ENCODE results near the gene CTXN2. TPM values are rescaled to one million over a fixed set of nuclear protein-coding genes. Genes with fewer than 3 reads are reported as not detected.

CTXN2 gene
- total RNA-seq, 4 donors from 2014 or later = not detected

DNA sequence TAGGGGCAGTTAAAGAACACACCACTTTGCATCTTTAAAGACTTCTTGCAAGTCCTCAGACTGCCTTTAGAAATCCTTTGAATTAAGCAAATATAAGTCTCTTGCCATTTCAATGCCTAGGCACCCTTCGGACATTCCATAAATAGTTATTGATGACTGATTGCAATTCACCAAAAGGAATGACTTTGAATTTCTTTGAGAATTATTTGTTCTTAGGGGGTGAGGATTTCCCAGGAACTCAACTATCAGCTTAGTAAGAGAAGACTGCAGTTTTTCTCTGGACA is 12.9 kb upstream of the CTXN2 start:
- DNase-seq (ENCODE audit: low spot score) = no peak
- no peak for ATAC-seq (ENCODE audit: low FRiP score)
- TF ChIP-seq, protein P1, sequence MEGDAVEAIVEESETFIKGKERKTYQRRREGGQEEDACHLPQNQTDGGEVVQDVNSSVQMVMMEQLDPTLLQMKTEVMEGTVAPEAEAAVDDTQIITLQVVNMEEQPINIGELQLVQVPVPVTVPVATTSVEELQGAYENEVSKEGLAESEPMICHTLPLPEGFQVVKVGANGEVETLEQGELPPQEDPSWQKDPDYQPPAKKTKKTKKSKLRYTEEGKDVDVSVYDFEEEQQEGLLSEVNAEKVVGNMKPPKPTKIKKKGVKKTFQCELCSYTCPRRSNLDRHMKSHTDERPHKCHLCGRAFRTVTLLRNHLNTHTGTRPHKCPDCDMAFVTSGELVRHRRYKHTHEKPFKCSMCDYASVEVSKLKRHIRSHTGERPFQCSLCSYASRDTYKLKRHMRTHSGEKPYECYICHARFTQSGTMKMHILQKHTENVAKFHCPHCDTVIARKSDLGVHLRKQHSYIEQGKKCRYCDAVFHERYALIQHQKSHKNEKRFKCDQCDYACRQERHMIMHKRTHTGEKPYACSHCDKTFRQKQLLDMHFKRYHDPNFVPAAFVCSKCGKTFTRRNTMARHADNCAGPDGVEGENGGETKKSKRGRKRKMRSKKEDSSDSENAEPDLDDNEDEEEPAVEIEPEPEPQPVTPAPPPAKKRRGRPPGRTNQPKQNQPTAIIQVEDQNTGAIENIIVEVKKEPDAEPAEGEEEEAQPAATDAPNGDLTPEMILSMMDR (IDR thresholded peaks at IDR 0.05) = no peak

DNA sequence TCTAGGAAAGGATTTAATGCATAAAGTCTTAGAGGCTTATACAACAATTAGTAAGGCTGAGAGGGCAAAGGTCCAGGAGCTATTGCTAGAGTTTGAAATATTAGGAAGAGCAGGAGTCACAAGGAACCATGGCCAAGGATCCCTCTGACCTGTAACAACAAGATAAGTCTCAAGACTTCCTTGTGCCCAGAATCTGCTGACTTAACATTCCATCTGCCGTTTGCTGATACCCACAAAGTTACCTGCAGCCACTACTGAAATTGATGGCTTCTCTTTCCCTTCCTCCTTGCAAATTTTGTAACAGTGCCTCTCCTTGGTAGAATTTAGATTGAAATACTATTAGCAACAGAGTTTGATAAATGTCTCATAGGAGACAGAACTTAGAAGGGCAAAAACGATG is 8.7 kb upstream of the CTXN2 start:
- ATAC-seq (ENCODE audit: low FRiP score) = no peak
- no peak for DNase-seq (ENCODE audit: low spot score)
- TF ChIP-seq, protein P1 (IDR thresholded peaks at IDR 0.05) = no peak

DNA sequence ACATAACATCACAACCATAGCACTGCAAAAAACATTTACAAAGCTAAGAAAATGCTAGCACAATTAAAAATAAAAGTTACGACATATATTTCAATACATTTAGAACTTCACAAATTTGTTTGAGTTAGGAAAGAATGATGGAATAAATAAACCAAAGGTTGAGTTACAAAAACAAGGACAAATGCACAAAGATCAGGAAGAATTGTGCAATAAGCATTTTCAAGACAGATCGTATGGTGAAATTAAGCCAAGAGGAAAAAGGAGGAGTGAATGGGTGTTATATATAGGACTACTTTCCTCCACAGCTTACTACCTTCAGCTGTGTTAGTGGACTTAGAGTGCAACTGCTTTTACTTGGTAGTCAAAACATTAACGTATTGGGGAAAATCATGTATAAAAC is 5.9 kb upstream of the CTXN2 start:
- ATAC-seq (ENCODE audit: low FRiP score) (no peak), DNase-seq (ENCODE audit: low spot score) (no peak)
- TF ChIP-seq, protein P1 (IDR thresholded peaks at IDR 0.05) = no peak

DNA sequence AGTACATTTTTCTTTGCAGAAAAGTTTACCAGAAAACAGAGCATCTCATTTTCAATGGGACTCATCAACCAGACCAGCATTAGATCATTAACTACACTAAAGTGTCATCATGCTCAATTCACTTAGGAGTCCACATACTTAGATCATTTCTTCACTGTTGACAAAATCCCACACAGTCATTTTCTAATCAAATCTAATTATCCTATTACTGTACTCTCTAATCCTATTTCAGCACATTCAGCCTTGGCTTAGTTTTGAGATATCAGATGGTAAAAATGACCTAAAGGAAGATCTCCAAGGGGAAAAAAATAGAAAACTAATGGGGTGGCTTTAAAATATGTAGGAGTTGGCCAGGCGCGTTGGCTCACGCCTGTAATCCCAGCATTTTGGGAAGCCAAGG is 5.2 kb upstream of the CTXN2 start:
- TF ChIP-seq, protein P1 (IDR thresholded peaks at IDR 0.05) = no peak
- ATAC-seq (ENCODE audit: low FRiP score) (no peak), DNase-seq (ENCODE audit: low spot score) (no peak)

DNA sequence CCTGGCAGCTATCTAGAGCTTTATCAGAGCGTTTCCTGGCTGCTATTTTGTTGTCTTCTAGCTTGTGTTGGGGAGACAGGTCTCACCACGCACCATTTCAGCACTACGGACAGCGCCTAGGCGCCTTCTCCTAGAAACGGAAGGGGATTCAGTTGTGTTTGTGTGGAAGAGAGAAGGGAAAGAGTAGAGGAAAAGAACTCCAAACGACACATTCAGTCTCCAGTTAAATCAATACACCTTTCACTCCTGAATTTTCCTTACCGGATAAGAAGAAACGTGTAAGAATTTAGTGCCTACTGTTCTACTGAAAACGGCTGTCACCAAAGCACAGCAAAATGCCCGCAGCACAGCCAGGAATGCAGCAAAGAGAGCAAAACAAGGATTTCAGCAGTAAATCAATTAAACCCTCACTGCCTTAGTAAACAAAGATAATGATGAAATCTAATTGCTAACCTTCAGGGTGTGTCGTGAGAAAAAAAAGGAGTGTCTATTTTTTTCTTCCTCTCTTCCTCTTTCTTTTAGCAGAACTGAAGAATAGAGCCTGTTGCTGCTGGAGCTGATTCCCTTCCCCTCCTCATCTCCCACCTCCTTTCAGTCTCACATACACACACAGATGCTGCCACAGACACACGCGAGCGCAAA is 412 bp upstream of the CTXN2 start:
- no peak for ATAC-seq (ENCODE audit: low FRiP score)
- peak; percentile 48 for DNase-seq (ENCODE audit: low spot score)
- TF ChIP-seq, protein P1 (IDR thresholded peaks at IDR 0.05) = no peak

DNA sequence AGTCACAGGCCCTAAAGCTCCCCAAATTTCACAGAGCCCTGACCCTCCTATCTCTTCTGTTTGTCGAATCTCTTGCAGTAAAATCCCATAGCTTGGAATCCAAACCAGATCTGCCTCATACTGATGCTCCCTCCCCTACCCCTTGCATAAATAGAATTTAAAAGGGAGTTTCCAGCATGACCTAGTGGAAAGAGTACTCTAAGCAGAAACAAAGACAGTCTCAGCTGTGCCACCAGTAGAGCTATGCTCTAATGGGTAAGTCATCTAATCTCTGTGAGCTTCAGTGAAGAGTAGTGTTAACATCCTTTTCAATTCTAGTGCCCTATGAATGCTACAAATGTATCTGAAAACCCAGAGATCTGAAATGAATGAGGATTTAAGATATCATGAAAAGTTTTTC is 10.6 kb downstream of the CTXN2 start:
- no peak for ATAC-seq (ENCODE audit: low FRiP score)
- TF ChIP-seq, protein P1 (IDR thresholded peaks at IDR 0.05) = no peak
- DNase-seq (ENCODE audit: low spot score) = no peak

DNA sequence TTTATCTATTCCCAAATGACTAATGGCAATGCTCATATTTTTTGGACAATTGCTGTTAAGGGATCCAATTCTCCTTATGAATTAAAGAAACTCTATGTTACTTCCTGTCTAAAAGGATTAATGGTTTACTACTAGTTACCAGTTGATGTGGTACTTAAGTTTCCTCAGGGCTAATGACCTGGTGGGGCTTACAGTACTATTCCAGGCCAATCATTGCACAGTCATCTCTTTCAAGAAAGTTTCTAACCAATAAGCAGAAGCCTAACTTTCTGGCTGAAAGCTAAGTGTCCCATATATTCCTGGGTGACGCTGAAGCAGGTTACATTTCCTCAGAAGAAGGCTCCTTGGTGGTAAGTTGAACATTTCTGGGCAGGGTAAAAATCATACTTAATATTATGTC is 14.5 kb downstream of the CTXN2 start, which contains the start of gene SLC12A1:
Gene SLC12A1 (plus strand): TSS at position 322 of the 400 bp plus-strand sequence. CDS start 1,418 bp downstream, outside the sequence.
- DNase-seq (ENCODE audit: low spot score) (no peak), ATAC-seq (ENCODE audit: low FRiP score) (no peak)
- TF ChIP-seq, protein P1 (IDR thresholded peaks at IDR 0.05) = no peak
